Measurements from ENCODE around the gene A3GALT2.

DNA sequence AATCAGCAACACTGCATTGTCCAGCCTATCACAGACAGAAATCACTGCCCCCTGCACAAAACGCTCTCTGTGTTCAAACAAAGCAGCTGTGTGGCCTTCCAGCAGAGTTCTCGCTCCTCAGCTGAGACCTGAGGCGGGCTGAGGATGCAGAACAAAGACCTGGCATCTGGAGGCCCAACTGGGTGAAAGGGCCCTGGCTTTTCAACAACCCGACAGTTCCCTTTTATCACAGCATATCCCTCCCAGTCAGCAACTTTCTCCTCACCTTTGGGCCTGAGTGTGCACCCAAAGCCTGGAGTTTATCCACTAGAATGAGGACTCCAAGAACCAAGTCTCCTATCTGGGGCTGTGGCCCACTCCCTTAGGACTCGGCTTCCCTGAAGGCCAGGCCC, 42.6 kb upstream of the A3GALT2 start:
- TF ChIP-seq HDGF (IDR thresholded peaks at IDR 0.05; ENCODE audit: borderline replicate concordance) (no peak), L3MBTL2 (conservative IDR thresholded peaks at IDR 0.05) (no peak)
- TF ChIP-seq, protein P1, sequence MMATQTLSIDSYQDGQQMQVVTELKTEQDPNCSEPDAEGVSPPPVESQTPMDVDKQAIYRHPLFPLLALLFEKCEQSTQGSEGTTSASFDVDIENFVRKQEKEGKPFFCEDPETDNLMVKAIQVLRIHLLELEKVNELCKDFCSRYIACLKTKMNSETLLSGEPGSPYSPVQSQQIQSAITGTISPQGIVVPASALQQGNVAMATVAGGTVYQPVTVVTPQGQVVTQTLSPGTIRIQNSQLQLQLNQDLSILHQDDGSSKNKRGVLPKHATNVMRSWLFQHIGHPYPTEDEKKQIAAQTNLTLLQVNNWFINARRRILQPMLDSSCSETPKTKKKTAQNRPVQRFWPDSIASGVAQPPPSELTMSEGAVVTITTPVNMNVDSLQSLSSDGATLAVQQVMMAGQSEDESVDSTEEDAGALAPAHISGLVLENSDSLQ (IDR thresholded peaks at IDR 0.05), result no peak

All from HEK293T (cell line).